SK-N-SH treated with all-trans-retinoic acid at 6 μM for 48 hours (cell line): ENCODE results near the gene SNX13.

Experiments used
- CREB5 ChIP-seq: fragments of 250-450 bp; sonication (Bioruptor Pico); IDR thresholded peaks from 2 replicates; pipeline ENCODE4 v1.5.1; 2020; ENCODE audit warnings: low read depth, mild to moderate bottlenecking, moderate library complexity
- GLIS3 ChIP-seq: fragments of 250-450 bp; sonication (Bioruptor Pico); IDR thresholded peaks from 2 replicates; pipeline ENCODE4 v1.5.0; 2020; ENCODE audit warnings: mild to moderate bottlenecking, moderate library complexity
- PATZ1 ChIP-seq: fragments of 250-450 bp; sonication (Bioruptor Pico); IDR thresholded peaks from 2 replicates; pipeline ENCODE4 v1.8.0; 2020; ENCODE audit warnings: mild to moderate bottlenecking, moderate library complexity, borderline replicate concordance
- RARB ChIP-seq: fragments of 250-450 bp; sonication (Bioruptor Pico); IDR thresholded peaks from 2 replicates; pipeline ENCODE4 v1.8.0; 2021; ENCODE audit warnings: mild to moderate bottlenecking, moderate library complexity
- TCF4 ChIP-seq: fragments of 250-450 bp; sonication (Bioruptor Pico); IDR thresholded peaks from 2 replicates; pipeline ENCODE4 v1.8.0; 2021; ENCODE audit warnings: mild to moderate bottlenecking, moderate library complexity, borderline replicate concordance
- ZFP3 ChIP-seq: fragments of 250-450 bp; sonication (Bioruptor Pico); IDR thresholded peaks from 2 replicates; pipeline ENCODE4 v1.5.0; 2020; ENCODE audit warnings: mild to moderate bottlenecking, moderate library complexity
- ZNF565 ChIP-seq: fragments of 450-650 bp; formaldehyde crosslinking; conservative IDR thresholded peaks from 2 replicates; pipeline ENCODE4 v1.5.0; 2020; ENCODE audit warnings: low read depth, mild to moderate bottlenecking, moderate library complexity
- ZNF70 ChIP-seq: fragments of 450-650 bp; formaldehyde crosslinking; IDR thresholded peaks from 2 replicates; pipeline ENCODE4 v1.5.0; 2020; ENCODE audit warnings: mild to moderate bottlenecking, moderate library complexity

- TF ChIP-seq TCF4 (no peak), RARB (CRISPR knock-in tag) (no peak), PATZ1 (CRISPR knock-in tag) (no peak), GLIS3 (CRISPR knock-in tag) (no peak), ZNF565 (CRISPR knock-in tag) (no peak), ZNF70 (CRISPR knock-in tag) (no peak), ZFP3 (CRISPR knock-in tag) (no peak), CREB5 (CRISPR knock-in tag) (no peak)
These were observed 110.1 kb downstream of the SNX13 start for GRCh38 chr7:17830206-17830605.
